PC-9 (cell line): ENCODE data around the gene AP3B1. TPM values are rescaled to one million over a fixed set of nuclear protein-coding genes. Genes with fewer than 3 reads are reported as not detected.

ENCODE experiments used
- BruUV-seq: library from RNA; stranded (reverse); fragments of 400-500 nt; replicated peaks from 2 replicates; lab custom pipeline; 2021; lab: Mats Ljungman, UMichigan
- CTCF ChIA-PET: fragments of 300-600 bp; sonication (Branson Sonifier 250); formaldehyde crosslinking; loops from one replicate; lab custom pipeline; 2022; ENCODE audit warnings: antibody characterized with exemption; lab: Charles Lee
- POLR2A ChIA-PET: fragments of 300-600 bp; sonication (Branson Sonifier 250); formaldehyde crosslinking; loops from one replicate; lab custom pipeline; 2022; ENCODE audit warnings: antibody characterized with exemption; ENCODE audit not compliant: unreplicated experiment; lab: Charles Lee
- DNase-seq, 2 experiments: peaks; one replicate each; pipeline versions ENCODE4 v3.0.0 to v3.0.0-alpha.2; 2015 to 2022; ENCODE audit warnings: mixed read lengths in 1 of 2
- H2AFZ ChIP-seq: fragments of 200-600 bp; sonication (generic); 2 replicates; pipeline ENCODE4 v1.8.1; 2017; ENCODE audit warnings: antibody characterized with exemption
- H3F3A ChIP-seq: fragments of 200-600 bp; sonication (generic); 2 replicates; pipeline ENCODE4 v1.8.1; 2017; ENCODE audit warnings: antibody characterized with exemption, mild to moderate bottlenecking, low read depth; ENCODE audit not compliant: insufficient read depth
- H3K27ac ChIP-seq: fragments of 200-600 bp; sonication (generic); 2 replicates; pipeline ENCODE4 v1.6.1; 2016; ENCODE audit warnings: mixed run types
- H3K27me3 ChIP-seq: fragments of 200-600 bp; sonication (generic); 2 replicates; pipeline ENCODE4 v1.6.1; 2016; ENCODE audit warnings: low read depth, mixed run types; ENCODE audit not compliant: insufficient read depth
- H3K36me3 ChIP-seq: fragments of 200-600 bp; sonication (generic); 2 replicates; pipeline ENCODE4 v1.6.1; 2016; ENCODE audit warnings: low read depth, mixed run types
- H3K4me1 ChIP-seq: fragments of 200-600 bp; sonication (generic); replicated peaks from 2 replicates; pipeline ENCODE4 v1.6.1; 2016; ENCODE audit warnings: mixed run types; ENCODE audit not compliant: insufficient read depth
- H3K4me2 ChIP-seq: fragments of 200-600 bp; sonication (generic); 2 replicates; pipeline ENCODE4 v1.6.1; 2017; ENCODE audit warnings: mixed run types
- H3K4me3 ChIP-seq: fragments of 200-600 bp; sonication (generic); 2 replicates; pipeline ENCODE4 v1.6.1; 2016; ENCODE audit warnings: mixed run types
- H3K79me2 ChIP-seq: fragments of 200-600 bp; sonication (generic); 2 replicates; pipeline ENCODE4 v1.6.1; 2017; ENCODE audit warnings: low read depth, mixed run types
- H3K9me2 ChIP-seq: fragments of 200-600 bp; sonication (generic); 2 replicates; pipeline ENCODE4 v1.8.1; 2017; ENCODE audit warnings: mild to moderate bottlenecking; ENCODE audit not compliant: insufficient read depth
- H3K9me3 ChIP-seq: fragments of 200-600 bp; sonication (generic); 2 replicates; pipeline ENCODE4 v1.8.1; 2016; ENCODE audit warnings: low read depth; ENCODE audit not compliant: insufficient read depth
- H4K20me1 ChIP-seq: fragments of 200-600 bp; sonication (generic); 2 replicates; pipeline ENCODE4 v1.8.1; 2017; ENCODE audit not compliant: insufficient read depth
- CTCF ChIP-seq: fragments of 200-600 bp; sonication (generic); conservative IDR thresholded peaks from 2 replicates; pipeline ENCODE4 v1.6.1; 2017; ENCODE audit warnings: mixed run types, antibody characterized with exemption, mild to moderate bottlenecking, moderate library complexity
- EZH2 ChIP-seq: fragments of 200-600 bp; sonication (generic); IDR thresholded peaks from 2 replicates; pipeline ENCODE4 v1.8.0; 2017; ENCODE audit warnings: antibody characterized with exemption, low read depth
- intact Hi-C: fragments of 100-400 bp; cut with micrococcal nuclease; formaldehyde crosslinking; loops from one replicate; pipeline ENCODE4 v1.10.0; 2022; ENCODE audit not compliant: unreplicated experiment
- total RNA-seq: library from RNA; stranded (reverse); gene quantifications from 2 replicates; pipeline ENCODE4 v1.2.3, GENCODE V29; 2021

AP3B1 gene
- total RNA-seq, 1 experiment from 2014 or later: 44.0 TPM

- no peaks in the 10 kb centered on the region for H3K27me3 ChIP-seq
Observed at GRCh38 chr5:78308703-78309102, 14.2 kb upstream of the AP3B1 start.

GRCh38 chr5:78300464-78301045, 6.1 kb upstream of the AP3B1 start:
- no peak for DNase-seq
- no peak overlapping the region for H3K4me3 ChIP-seq
- no peaks in the 10 kb centered on the region for H3K79me2 ChIP-seq
- TF ChIP-seq EZH2 (no peak), CTCF (peak; percentile 60)
- no peaks in the 10 kb centered on the region for H3K9me2 ChIP-seq
- no peak overlapping the region for H3K4me2 ChIP-seq
- no peaks in the 10 kb centered on the region for H3K9me3 ChIP-seq
- intact Hi-C loops: no loop called here
- H3F3A ChIP-seq: peaks cover under 1% of the 10 kb centered on the region; the same call in 1 of the 2 replicates
- ChIA-PET POLR2A (no interaction called here), CTCF (no interaction called here)
- no peak overlapping the region for H3K27ac ChIP-seq
- H3K36me3 ChIP-seq: no peaks in the 10 kb centered on the region
- H2AFZ ChIP-seq: no peak overlapping the region
- no peaks in the 10 kb centered on the region for H4K20me1 ChIP-seq
- 0 out of 2 replicates have a peak, but pooled peaks cover 3% of the 10 kb centered on the region for H3K4me1 ChIP-seq
- no TSS peak for BruUV-seq
- H3K27me3 ChIP-seq: no peaks in the 10 kb centered on the region

More at GRCh38 chr5:78308703-78309102, 14.2 kb upstream of the AP3B1 start:
- no peak for DNase-seq
- BruUV-seq: no TSS peak
- Histone ChIP-seq H2AFZ (no peak overlapping the region), H3K36me3 (no peaks in the 10 kb centered on the region), H4K20me1 (no peaks in the 10 kb centered on the region), H3K79me2 (no peaks in the 10 kb centered on the region), H3K4me1 (no peaks in the 10 kb centered on the region), H3K4me3 (no peak overlapping the region), H3K9me2 (no peaks in the 10 kb centered on the region), H3F3A (no peaks in the 10 kb centered on the region), H3K27ac (no peak overlapping the region), H3K4me2 (no peak overlapping the region), H3K9me3 (peaks cover 3% of the 10 kb centered on the region; the same call in 1 of the 2 replicates)
- intact Hi-C loops: no loop called here
- ChIA-PET POLR2A (no interaction called here), CTCF (no interaction called here)
- no peak for TF ChIP-seq CTCF
- no peak for TF ChIP-seq EZH2

- POLR2A ChIA-PET: interaction anchor here (0.5 to 0.9 kb wide), 6 partner anchors 35 to 1366 kb away, joined by 3 to 8 read pairs (median 4); partner anchors contain the start of gene SCAMP1
- H3K9me2 ChIP-seq: no peaks in the 10 kb centered on the region
- H3K27ac ChIP-seq: peak overlapping the region; percentile 45
- DNase-seq: peak in 1 of 2 experiments; percentile 55
- no peaks in the 10 kb centered on the region for H3K9me3 ChIP-seq
- BruUV-seq: TSS peak; percentile 61
- no peaks in the 10 kb centered on the region for H3K36me3 ChIP-seq
- TF ChIP-seq EZH2: no peak
- TF ChIP-seq CTCF: peak; percentile 64
- intact Hi-C loops: no loop called here
- H3F3A ChIP-seq: peaks cover 8% of the 10 kb centered on the region
- H4K20me1 ChIP-seq: no peaks in the 10 kb centered on the region
- CTCF ChIA-PET: interaction anchor here (0.9 kb wide), 1 partner anchor 66 kb away, joined by 4 read pairs; the partner anchor contains the start of gene SCAMP1
- H3K79me2 ChIP-seq: peaks cover 41% of the 10 kb centered on the region
- H3K27me3 ChIP-seq: no peaks in the 10 kb centered on the region
- peak overlapping the region; percentile 77 for H3K4me2 ChIP-seq
- H2AFZ ChIP-seq: peak overlapping the region; percentile 94
- peak overlapping the region; percentile 94 for H3K4me3 ChIP-seq
- peaks cover 9% of the 10 kb centered on the region; the same call in 1 of the 2 replicates for H3K4me1 ChIP-seq
Observed at GRCh38 chr5:78295035-78295961, 800 bp upstream of the AP3B1 start.
